Mucosa of gallbladder (tissue), 1 donor: Measurements from ENCODE around the gene CPXM1. TPM values are rescaled to one million over a fixed set of nuclear protein-coding genes. Genes with fewer than 3 reads are reported as not detected.
"Not testable (repeated sequence)": the region's sequence is repeated elsewhere in the genome, so short reads cannot be mapped to it uniquely, and the experiment has no call there.

Source experiments
- DNase-seq: peaks from one replicate; pipeline ENCODE4 v3.0.0-alpha.2; 2020; ENCODE audit warnings: low spot score
- total RNA-seq: library from RNA; stranded (reverse); gene quantifications from one replicate; pipeline ENCODE4 v1.2.1, GENCODE V29; 2021
- donor health status: DM: no; HTN: no; CAD: no.

CPXM1 gene
- total RNA-seq, 1 donor from 2014 or later, result 6.8 TPM

GRCh38 chr20:2820896-2821869 is 20.8 kb upstream of the CPXM1 start:
- no peak for DNase-seq

DNA sequence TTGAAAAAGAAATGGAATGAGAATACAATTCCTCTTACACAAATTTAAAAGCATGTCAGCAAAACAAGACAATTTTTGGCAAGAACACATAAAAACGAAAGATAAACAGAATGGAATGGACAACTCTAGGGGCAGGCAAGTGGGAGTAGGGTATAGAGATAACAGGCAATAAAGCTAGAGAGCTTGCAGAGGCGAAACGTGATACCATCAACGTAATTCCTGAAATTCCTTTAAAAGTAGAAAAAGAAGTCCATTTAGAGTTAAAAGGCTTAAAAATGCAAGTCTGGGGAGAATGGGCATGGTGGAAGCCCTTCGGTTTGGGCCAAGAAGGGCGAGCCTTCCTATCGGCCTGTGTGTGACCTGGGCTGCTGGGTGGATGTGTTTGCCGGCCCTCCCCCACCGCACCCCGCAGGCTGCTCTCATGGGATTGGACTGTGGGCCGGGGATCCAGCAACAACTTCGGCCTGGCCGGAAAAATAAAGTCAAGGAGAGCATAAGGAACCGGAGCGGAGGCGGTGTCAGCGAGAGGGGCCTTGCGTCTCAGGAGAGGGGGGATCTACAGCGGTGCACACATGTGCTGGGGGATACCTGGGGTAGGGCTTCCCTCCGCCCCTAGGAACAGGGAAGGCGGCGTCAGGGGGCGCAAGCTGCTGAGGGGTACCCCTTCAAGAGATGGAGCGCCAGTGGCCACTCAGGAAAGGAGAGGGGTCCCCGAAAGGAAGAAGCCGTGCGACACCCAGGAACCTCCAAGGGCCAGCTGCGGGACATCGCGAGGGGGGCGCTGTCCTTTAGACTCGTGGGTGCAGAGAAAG is 19.9 kb upstream of the CPXM1 start:
- no peak for DNase-seq

GRCh38 chr20:2817891-2818595 is 17.6 kb upstream of the CPXM1 start:
- no peak for DNase-seq

DNA sequence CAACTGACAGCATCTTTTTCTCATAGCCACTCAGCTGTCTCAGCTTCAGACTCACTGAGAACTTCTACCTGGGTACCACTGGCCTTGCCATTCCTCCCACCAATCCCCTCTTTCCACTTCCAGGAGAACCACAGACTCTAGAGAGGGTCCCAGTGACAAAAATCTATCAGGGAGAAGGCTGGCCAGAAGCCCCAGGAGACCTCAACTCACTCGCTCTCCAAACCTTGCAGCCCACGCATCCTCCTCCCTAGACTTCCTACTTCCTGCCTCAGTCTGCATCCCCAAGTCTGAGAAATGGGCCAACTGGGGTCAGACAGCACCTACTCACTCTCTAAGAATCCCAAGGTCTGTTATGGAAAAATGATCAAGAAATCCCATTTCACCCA is 16.9 kb upstream of the CPXM1 start:
- DNase-seq, result no peak

DNA sequence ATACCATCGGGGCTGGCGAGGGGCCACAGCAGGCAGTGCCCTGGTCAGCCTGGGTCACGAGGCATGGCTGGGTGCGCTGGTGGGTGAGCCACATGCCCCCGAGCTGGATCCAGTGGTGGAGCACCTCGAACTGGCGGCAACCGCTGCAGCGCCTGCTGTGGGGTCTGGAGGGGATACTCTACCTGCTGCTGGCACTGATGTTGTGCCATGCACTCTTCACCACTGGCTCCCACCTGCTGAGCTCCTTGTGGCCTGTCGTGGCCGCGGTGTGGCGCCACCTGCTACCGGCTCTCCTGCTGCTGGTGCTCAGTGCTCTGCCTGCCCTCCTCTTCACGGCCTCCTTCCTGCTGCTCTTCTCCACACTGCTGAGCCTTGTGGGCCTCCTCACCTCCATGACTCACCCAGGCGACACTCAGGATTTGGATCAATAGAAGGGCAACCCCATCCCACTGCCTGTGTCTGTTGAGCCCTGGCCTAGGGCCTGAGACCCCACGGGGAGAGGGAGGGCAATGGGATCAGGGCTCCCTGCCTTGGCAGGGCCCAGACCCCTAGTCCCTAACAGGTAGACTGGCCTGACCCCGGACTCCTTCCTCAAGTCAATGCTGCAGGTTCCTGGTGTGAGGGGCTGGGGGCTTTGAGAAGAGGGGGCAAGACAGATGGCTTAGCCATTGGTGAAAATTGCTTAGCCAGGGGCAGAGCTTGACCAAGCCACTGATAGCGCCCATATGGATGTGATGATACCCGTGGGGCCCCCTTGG is 16.3 kb upstream of the CPXM1 start:
- no peak for DNase-seq

DNA sequence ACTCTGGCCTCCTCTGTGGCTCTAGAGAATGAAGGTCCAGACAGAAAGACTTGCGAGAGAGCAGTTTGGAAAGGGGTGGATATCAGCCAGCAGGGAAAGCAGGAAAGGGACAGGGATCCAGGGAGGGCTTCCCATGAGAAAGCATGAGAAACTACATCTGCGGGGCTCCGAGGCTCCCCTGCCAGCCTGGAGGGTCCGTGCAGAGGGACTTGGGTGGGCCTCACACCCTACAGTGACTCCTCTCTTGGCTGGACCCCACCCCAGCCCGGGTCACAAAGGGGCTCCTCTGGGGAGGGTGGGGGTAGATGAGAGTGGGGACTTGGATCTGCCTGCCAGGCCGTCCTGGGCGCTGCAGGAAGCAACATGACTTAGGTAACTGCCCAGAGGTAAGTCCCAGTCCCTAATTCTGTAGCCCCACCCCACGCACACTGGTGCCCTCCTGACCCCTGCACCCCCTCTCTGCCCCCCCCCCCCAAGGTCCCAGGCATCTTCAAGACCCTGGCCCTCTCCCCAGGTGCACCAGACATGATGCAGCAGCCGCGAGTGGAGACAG is 15.7 kb upstream of the CPXM1 start, which contains the start of gene TMEM239:
TMEM239 (plus strand) TSS at position 335 of the 553 bp plus-strand sequence; CDS start at position 526, 191 bp downstream.
- DNase-seq, result no peak

DNA sequence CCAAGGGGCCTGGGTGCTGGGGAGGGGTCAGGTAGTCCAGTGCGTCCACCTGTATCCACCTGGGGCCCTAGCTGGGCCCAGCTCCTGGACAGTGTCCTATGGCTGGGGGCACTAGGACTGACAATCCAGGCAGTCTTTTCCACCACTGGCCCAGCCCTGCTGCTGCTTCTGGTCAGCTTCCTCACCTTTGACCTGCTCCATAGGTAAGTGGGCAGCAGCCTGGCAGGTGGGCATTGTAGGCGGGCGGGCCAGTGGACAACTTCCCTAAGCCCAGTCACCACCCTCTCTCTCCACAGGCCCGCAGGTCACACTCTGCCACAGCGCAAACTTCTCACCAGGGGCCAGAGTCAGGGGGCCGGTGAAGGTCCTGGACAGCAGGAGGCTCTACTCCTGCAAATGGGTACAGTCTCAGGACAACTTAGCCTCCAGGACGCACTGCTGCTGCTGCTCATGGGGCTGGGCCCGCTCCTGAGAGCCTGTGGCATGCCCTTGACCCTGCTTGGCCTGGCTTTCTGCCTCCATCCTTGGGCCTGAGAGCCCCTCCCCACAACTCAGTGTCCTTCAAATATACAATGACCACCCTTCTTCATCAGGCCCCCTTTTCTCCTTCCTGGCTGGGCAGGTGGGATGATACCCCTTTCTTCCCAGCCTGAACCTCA is 14.9 kb upstream of the CPXM1 start:
- no peak for DNase-seq

- DNase-seq, result no peak
Measured at GRCh38 chr20:2814587-2815051, 14.2 kb upstream of the CPXM1 start, which contains the start of gene C20orf141. C20orf141 (plus strand) TSS chr20:2814987; CDS start chr20:2815185, 198 bp downstream.

DNA sequence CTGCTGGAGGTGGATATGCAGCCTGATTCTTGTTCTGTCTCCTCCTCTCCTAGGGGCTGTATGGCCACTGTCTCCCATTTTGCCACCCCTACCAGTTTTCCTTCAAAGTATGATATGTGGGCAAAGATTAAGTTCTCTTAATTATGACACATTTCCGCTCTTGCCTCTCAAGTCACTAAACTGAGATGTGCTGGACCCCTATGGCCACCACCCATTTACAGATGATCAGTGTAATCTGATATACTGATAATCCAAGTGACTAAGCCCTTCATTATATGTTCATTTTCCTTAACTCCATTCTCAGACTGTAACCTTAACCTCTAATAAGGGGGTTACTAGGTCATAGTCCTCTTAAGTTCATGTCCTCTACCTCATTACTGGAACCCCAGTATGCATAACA is 13.6 kb upstream of the CPXM1 start:
- no peak for DNase-seq

DNA sequence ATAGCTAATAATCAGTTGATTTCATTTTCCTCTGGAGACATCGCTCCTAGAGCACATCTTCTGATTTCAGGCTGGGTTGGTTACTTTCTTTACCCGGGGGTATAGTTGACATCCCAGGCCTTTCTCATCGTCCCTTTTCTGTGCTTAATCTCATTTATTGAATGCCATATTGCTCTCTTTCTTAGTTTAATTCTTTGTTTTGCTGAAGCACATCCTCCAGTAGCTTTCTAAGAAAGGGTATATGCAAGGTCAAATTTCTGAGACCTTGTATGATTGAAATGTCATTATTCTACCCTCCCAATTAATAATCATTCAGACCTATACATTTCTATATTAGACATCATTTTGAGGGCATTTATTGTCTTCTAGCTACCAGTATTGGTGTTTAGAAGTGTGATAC is 11.8 kb upstream of the CPXM1 start:
- DNase-seq, result no peak

- no peak for DNase-seq
Measured at GRCh38 chr20:2809690-2810089, 9.3 kb upstream of the CPXM1 start.

- not testable (repeated sequence) for DNase-seq
Measured at GRCh38 chr20:2807929-2808328, 7.5 kb upstream of the CPXM1 start.

DNA sequence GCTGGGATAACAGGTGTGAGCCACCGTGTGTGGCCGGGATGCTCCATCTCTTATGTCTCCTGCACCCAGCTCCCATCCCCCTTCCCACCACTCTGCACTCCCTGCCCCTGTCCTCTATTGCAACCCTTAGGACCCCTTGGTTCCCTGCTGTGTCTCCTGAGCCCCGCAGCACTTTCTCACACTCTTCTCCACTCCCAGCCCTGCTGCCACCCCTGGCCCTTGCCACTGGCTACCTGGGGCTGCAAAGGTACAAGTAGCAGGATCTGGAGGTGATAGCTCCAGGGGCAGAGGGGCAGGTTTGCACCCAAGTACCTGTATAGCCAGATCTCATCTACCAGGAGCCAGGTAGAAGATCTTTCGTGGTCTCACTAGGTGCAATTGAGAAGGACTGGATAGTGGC is 6.6 kb upstream of the CPXM1 start:
- DNase-seq, result no peak

DNA sequence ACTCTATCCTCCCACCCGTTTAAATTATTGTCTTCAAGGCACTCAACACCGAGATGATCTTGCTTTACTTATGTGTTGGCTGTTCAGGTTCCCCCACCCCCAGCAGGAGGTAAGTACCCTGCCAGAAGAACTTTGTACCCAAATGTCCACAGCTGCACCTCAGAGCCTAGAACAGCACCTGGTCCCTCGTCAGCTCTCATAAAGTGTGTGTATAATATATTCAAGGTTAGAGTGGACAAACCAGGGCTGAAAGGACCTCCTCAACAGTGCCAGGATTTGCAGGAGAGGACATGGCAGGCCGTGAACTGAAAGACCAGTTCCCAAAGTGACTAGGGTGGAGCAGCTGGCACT is 5.9 kb upstream of the CPXM1 start:
- DNase-seq, result no peak

DNA sequence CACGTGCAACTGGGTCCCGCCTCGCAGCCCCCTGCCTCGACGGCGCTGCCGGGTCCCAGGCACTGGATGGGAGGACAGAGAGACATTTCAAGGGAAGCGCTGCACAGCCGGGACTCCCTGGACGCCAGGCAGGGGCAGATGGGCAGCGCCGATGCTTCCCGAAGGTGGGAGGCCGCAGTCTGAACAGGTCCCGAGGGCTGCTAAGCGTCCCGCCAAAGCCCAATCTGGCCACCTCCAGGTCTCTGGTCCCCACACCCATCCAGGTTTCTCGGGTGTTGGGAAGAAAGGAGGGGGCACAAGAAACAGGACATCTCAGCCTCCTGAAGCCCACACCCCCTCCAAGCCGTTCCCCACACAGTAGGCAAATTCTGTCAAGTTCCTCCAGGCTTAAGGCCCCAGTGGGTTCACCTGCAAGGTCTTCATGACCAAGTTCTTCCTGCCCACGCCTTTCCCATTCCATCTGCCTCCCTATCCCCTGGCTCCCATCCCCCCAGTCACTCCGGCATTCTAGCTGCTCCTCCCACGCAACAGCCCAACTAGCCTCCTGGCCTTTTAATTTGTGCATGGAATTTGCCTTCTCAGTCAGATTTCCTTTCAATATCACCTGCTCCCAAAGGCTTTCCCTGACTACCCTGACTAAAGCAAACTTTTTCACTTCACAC is 5.4 kb upstream of the CPXM1 start:
- DNase-seq, result no peak

DNA sequence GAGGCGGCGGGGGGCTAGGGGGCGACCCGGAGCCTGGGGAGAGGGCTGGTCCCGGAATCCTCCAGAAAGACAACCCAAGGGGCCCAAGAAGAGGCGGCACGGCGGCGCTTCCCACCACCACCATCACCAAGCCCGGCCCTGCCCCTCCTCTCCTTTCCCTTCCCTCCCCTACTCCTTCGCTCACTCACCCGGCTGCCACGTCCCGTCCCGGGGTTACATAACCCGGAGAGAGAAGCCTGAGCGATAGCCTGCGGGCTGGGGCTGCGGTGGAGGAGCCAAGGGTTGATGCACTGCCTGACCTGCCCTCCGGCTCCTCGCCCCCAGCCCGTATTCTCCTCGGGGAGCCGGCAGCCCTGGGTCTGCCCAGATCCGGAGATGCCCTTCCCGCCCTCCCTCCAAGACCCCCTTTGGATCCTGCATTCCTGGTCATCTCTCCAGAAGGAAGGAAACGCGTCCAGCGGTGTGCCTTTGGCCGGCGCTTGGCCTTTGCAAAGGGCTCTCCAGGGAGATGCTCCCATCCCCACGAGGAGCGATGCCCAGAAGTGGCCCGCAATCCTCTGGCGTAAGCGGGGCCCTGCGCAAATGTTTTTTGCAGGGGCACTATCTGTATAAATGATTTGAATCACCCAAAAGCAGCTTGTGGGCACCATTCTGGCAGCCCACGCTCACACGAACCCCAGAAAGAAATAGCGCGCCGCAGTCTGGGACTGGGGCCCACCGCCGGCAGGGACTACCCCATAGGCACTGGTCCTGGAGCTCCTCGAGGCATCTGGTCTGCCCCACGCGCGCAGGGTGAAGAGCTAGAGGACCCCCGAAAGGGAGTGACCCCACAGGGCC is 4.6 kb upstream of the CPXM1 start:
- DNase-seq, result no peak

DNA sequence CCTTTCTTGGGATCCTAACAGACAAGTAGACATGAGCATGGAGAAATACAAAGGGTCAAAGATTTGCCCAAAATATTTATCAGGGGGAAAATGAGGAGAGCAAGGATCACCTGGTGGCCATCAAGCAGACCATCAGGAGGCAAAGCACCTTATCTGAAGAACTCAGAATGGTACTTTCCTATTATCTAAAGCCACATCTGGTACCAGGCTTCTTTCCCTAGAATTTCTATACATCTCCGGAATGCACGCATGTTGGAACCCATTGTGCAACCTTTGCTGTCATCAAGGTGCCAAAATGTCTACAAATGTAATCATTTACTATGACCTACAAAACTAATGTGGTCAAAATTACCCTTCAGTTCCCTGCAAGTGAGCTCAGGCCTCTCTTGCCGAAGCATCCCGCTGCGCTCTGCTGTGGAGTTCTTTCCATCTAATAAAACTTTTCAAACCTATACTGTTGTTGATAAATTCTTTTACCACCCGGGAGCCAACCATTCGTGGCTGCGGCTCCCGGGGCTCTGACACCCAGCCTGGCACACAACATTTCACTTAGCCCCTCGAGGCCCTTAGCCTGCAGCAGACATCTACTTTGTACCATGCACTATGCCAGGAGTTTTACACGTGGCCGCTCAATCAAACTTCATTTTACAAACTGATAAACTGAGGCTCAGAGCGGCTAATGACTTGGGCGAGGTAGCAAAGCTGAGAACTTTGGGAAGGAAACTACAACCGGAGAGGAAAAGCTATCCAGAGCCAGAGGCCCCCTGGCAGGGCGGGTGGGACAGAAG is 3.8 kb upstream of the CPXM1 start:
- DNase-seq, result no peak

DNA sequence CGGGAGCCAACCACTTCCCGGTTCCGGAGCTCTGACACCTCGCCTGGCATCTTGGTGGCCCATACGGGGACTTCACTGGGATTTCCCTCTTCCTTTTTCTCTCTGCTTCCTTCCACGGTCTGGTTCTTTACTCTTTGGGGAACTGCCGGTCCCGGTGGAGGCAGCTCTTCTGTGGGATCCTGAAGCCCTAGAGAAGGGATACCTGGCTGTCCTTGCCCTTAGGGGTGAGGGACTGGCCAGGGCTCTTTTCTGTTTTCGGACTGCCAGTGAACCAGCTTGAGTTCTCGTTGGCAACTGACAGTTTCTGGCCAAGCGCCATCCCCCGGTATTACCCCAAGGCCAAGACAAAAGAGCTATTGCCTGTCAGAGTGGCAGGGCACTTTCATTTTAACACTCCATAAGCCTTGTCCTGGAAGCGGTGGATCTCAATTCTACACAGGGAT is 880 bp upstream of the CPXM1 start:
- no peak for DNase-seq
